Measurements from ENCODE around the gene USP13. TPM values are rescaled to one million over a fixed set of nuclear protein-coding genes. Genes with fewer than 3 reads are reported as not detected.

USP13 gene
- total RNA-seq, 2 experiments from 2014 or later = 25.8 to 49.7 TPM

- Histone ChIP-seq H2AFZ (ENCODE audit: low read length) (no peak overlapping the region), H4K20me1 (ENCODE audit: insufficient read depth, low read length) (peaks cover 12% of the 10 kb centered on the region), H3K9me3 (ENCODE audit: low read length) (no peaks in the 10 kb centered on the region), H3K79me2 (ENCODE audit: insufficient read depth, low read depth, low read length) (peaks cover 98% of the 10 kb centered on the region), H3K4me3 (ENCODE audit: low read depth, low read length, poor library complexity, severe bottlenecking) (no peak overlapping the region), H3K4me2 (ENCODE audit: low read length) (no peak overlapping the region), H3K27ac (ENCODE audit: low read depth, low read length, poor library complexity, severe bottlenecking) (no peak overlapping the region), H3K36me3 (ENCODE audit: insufficient read depth, low read length) (peaks cover 20% of the 10 kb centered on the region), H3K9me2 (ENCODE audit: insufficient read depth, low read length) (no peaks in the 10 kb centered on the region), H3K4me1 (ENCODE audit: insufficient read depth, low read length, poor library complexity, severe bottlenecking) (no peaks in the 10 kb centered on the region)
- CTCF ChIA-PET (ENCODE audit: unreplicated experiment) = no interaction called here
- intact Hi-C loops (cut with micrococcal nuclease; ENCODE audit: unreplicated experiment) = no loop called here
- DNase-seq (ENCODE audit: low spot score) = no peak
- POLR2A ChIA-PET = interaction anchor here (0.9 to 2.2 kb wide), 3 partner anchors 10 to 21 kb away, joined by 3 to 7 read pairs (median 3); no protein-coding TSS in a partner anchor
- no peak for TF ChIP-seq CTCF (conservative IDR thresholded peaks at IDR 0.05; ENCODE audit: low read length)
- TF ChIP-seq EZH2phosphoT487 (IDR thresholded peaks at IDR 0.05; ENCODE audit: borderline replicate concordance, low read depth, low read length) = no peak
- no TSS peak for BruUV-seq (replicated peaks)
Observed at GRCh38 chr3:179671747-179672242, 19.0 kb downstream of the USP13 start.

- no peak overlapping the region for H3K4me2 ChIP-seq (ENCODE audit: low read length)
- H3K9me3 ChIP-seq (ENCODE audit: low read length) = no peaks in the 10 kb centered on the region
- TF ChIP-seq CTCF (conservative IDR thresholded peaks at IDR 0.05; ENCODE audit: low read length) = no peak
- no peak for TF ChIP-seq EZH2phosphoT487 (IDR thresholded peaks at IDR 0.05; ENCODE audit: borderline replicate concordance, low read depth, low read length)
- no TSS peak for BruUV-seq (replicated peaks)
- DNase-seq (ENCODE audit: low spot score) = no peak
- H3K4me3 ChIP-seq (ENCODE audit: low read depth, low read length, poor library complexity, severe bottlenecking) = no peak overlapping the region
- ChIA-PET CTCF (ENCODE audit: unreplicated experiment) (no interaction called here), POLR2A (interaction anchor here (1.6 kb wide), 1 partner anchor 12 kb away, joined by 6 read pairs; no protein-coding TSS in a partner anchor)
- H4K20me1 ChIP-seq (ENCODE audit: insufficient read depth, low read length) = peaks cover 12% of the 10 kb centered on the region
- H3K9me2 ChIP-seq (ENCODE audit: insufficient read depth, low read length) = no peaks in the 10 kb centered on the region
- no peak overlapping the region for H2AFZ ChIP-seq (ENCODE audit: low read length)
- H3K36me3 ChIP-seq (ENCODE audit: insufficient read depth, low read length) = peaks cover 20% of the 10 kb centered on the region
- intact Hi-C loops (cut with micrococcal nuclease; ENCODE audit: unreplicated experiment) = no loop called here
- H3K79me2 ChIP-seq (ENCODE audit: insufficient read depth, low read depth, low read length) = peaks cover 98% of the 10 kb centered on the region
- H3K4me1 ChIP-seq (ENCODE audit: insufficient read depth, low read length, poor library complexity, severe bottlenecking) = no peaks in the 10 kb centered on the region
- H3K27ac ChIP-seq (ENCODE audit: low read depth, low read length, poor library complexity, severe bottlenecking) = no peak overlapping the region
Observed at GRCh38 chr3:179672918-179673317, 20.1 kb downstream of the USP13 start.

- Histone ChIP-seq H3K4me1 (ENCODE audit: insufficient read depth, low read length, poor library complexity, severe bottlenecking) (no peaks in the 10 kb centered on the region), H3K9me3 (ENCODE audit: low read length) (no peaks in the 10 kb centered on the region), H3K79me2 (ENCODE audit: insufficient read depth, low read depth, low read length) (peaks cover 98% of the 10 kb centered on the region), H3K4me2 (ENCODE audit: low read length) (no peak overlapping the region), H3K4me3 (ENCODE audit: low read depth, low read length, poor library complexity, severe bottlenecking) (no peak overlapping the region), H3K27ac (ENCODE audit: low read depth, low read length, poor library complexity, severe bottlenecking) (no peak overlapping the region), H2AFZ (ENCODE audit: low read length) (no peak overlapping the region), H4K20me1 (ENCODE audit: insufficient read depth, low read length) (peaks cover 12% of the 10 kb centered on the region), H3K9me2 (ENCODE audit: insufficient read depth, low read length) (no peaks in the 10 kb centered on the region), H3K36me3 (ENCODE audit: insufficient read depth, low read length) (peaks cover 15% of the 10 kb centered on the region)
- POLR2A ChIA-PET = interaction anchor here (1.6 kb wide), 1 partner anchor 13 kb away, joined by 6 read pairs; no protein-coding TSS in a partner anchor
- TF ChIP-seq EZH2phosphoT487 (IDR thresholded peaks at IDR 0.05; ENCODE audit: borderline replicate concordance, low read depth, low read length) (no peak), CTCF (conservative IDR thresholded peaks at IDR 0.05; ENCODE audit: low read length) (no peak)
- BruUV-seq (replicated peaks) = no TSS peak
- CTCF ChIA-PET (ENCODE audit: unreplicated experiment) = no interaction called here
- DNase-seq (ENCODE audit: low spot score) = no peak
- intact Hi-C loops (cut with micrococcal nuclease; ENCODE audit: unreplicated experiment) = no loop called here
Observed at GRCh38 chr3:179673523-179673922, 20.7 kb downstream of the USP13 start.

Data from OCI-LY7 (cell line).